ENCODE data around the gene NPHP3.
"Not testable (repeated sequence)": the region's sequence is repeated elsewhere in the genome, so short reads cannot be mapped to it uniquely, and the experiment has no call there.

NPHP3 gene, protein sequence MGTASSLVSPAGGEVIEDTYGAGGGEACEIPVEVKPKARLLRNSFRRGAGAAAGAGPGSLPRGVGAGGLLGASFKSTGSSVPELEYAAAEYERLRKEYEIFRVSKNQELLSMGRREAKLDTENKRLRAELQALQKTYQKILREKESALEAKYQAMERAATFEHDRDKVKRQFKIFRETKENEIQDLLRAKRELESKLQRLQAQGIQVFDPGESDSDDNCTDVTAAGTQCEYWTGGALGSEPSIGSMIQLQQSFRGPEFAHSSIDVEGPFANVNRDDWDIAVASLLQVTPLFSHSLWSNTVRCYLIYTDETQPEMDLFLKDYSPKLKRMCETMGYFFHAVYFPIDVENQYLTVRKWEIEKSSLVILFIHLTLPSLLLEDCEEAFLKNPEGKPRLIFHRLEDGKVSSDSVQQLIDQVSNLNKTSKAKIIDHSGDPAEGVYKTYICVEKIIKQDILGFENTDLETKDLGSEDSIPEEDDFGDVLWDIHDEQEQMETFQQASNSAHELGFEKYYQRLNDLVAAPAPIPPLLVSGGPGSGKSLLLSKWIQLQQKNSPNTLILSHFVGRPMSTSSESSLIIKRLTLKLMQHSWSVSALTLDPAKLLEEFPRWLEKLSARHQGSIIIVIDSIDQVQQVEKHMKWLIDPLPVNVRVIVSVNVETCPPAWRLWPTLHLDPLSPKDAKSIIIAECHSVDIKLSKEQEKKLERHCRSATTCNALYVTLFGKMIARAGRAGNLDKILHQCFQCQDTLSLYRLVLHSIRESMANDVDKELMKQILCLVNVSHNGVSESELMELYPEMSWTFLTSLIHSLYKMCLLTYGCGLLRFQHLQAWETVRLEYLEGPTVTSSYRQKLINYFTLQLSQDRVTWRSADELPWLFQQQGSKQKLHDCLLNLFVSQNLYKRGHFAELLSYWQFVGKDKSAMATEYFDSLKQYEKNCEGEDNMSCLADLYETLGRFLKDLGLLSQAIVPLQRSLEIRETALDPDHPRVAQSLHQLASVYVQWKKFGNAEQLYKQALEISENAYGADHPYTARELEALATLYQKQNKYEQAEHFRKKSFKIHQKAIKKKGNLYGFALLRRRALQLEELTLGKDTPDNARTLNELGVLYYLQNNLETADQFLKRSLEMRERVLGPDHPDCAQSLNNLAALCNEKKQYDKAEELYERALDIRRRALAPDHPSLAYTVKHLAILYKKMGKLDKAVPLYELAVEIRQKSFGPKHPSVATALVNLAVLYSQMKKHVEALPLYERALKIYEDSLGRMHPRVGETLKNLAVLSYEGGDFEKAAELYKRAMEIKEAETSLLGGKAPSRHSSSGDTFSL (N-terminal part only)

DNA sequence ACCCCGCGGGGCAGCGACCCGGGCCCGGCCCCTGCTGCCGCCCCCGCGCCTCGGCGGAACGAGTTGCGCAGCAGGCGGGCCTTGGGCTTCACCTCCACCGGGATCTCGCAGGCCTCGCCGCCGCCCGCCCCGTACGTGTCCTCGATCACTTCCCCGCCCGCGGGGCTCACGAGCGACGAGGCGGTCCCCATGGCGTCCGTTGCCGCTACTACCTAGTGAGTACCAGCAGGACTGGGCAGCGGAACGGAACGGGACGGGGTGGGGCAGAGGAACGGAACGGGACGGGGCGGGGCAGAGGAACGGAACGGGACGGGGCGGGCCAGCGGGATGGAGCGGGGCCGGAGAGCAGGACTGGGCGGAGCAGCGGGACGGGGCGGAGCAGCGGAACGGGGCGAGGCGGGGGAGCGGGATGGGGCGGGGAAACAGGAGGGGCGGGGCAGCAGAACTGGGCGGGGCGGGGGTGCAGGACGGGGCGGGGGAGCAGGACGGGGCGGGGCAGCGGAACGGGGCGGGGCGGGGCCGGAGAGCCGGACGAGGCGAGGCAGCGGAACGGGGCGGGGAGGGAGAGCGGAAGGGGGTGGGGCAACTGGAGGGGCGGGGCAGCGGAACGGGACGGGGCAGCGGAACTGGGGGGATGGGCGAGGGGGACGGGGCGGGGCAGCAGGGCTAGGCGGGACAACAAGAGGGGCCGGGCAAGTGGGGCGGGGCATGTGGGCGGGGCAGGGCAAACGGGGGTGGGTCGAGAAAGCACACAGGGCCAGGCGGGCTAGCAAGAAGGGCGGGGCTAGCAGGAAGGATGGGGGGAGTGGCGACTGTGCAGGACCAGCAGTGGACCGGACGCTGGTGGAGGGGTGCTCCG lies at the start of gene NPHP3:
Gene NPHP3 (minus strand): TSS at position 245 of the 859 bp plus-strand sequence. CDS start 54 bp downstream, at position 191.
- peak; percentile 32 for DNase-seq

- DNase-seq: no peak
These were observed 36.5 kb upstream of the NPHP3 start for GRCh38 chr3:132758740-132759139.

DNA sequence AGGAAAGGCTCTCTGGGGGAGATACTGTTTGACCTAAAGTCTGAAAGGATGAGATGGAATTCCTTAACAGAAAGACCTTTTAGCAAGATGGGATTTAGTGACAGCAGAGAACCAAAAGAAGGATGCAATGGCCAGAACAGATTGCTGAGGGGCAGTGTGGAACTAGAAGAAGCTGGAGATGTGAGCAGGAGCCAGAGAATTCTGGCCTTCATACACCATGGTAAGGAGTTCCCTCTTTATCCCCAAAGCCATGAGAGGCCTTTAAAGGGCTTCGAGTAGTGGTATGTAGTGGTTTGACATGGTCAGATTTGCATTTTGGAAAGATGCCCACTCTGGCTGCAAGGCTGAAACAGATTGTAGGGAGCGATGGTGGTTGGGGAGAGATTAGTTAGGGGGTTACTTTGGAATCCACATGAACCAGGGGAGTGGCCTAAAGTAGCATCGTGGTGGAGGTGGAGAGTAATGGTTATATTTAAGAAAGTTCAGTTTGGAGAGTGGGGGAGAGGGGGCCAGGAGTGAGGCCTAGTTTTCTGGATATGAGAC lies 34.0 kb upstream of the NPHP3 start:
- DNase-seq: no peak

DNA sequence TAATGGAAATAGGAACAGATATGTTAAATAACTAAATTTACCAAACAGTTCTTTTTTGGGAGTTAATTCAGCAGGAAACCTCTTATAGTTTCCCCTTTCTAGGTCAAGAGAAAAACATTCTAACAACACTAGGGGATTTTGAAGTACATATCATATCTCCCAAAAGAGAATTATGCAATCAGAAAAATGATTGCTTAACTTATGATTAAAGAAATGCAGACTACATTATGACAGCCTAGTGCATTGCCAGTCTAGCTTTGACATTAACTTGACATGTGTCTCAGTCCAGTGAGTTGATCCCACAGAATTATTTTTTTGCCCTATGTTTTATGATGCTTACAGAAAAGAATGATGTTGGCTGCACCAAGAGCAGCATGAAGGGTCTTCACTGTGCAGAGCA lies 31.7 kb upstream of the NPHP3 start:
- DNase-seq: no peak

- no peak for DNase-seq
These were observed 27.6 kb upstream of the NPHP3 start for GRCh38 chr3:132749786-132750185.

DNA sequence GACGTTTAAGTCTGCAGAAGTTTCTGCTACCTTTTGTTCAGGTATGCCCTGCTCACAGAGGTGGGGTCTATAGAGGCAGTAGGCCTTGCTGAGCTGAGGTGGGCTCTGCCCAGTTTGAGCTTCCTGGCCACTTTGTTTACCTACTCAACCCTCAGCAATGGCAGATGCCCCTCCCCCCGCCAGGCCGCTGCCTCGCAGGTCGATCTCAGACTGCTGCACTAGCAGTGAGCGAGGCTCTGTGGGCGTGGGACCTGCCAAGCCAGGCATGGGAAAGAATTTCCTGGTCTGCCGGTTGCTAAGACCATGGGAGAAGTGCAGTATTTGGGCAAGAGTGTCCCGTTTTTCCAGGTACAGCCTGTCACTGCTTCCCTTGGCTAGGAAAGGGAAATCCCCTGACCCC lies 24.5 kb upstream of the NPHP3 start:
- not testable (repeated sequence) for DNase-seq

DNA sequence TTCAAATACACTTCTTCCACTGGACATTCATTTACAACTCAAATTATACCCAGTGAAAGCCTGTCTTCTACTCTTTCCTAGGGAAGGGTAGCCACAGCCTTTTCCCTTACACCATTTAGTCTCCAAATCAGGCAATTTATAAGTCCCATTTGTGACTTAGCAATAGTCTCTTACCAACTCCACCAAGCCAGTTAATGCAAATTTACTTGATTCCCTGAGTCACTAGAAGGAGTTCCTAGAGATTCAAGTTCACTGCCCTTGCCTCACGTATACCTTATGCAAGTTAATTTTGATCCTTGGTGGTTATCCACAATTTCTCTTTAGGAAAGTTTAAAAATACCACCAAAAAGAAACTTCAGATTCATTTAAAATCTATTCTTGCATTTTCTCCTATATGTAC lies 16.1 kb upstream of the NPHP3 start:
- DNase-seq: no peak

GRCh38 chr3:132735589-132735988 lies 13.4 kb upstream of the NPHP3 start:
- DNase-seq: no peak

- peak; percentile 9 for DNase-seq
These were observed 8.8 kb upstream of the NPHP3 start for GRCh38 chr3:132730891-132731580.

DNA sequence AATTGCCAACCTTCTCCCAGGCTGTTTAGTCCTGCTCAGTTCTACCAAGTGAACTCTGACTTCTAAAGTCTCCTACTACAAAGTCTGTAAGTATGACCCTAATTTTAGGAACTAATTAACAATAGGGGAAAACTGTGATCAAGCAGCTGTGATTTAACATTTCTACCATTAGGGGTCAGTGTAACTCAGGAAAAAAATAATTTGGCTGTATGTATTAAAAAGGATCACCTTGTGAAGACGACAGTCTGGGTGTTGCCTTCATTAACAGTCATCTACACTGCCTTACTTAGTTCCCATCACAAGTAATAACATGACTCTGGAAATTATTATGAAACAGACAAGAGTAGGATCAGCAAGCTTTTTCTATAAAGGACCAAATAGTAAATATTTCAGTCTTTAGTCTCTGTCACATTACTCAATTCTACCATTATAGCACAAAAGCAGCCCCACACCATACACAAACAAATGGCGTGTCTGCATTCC lies 4.2 kb upstream of the NPHP3 start:
- DNase-seq: no peak

DNA sequence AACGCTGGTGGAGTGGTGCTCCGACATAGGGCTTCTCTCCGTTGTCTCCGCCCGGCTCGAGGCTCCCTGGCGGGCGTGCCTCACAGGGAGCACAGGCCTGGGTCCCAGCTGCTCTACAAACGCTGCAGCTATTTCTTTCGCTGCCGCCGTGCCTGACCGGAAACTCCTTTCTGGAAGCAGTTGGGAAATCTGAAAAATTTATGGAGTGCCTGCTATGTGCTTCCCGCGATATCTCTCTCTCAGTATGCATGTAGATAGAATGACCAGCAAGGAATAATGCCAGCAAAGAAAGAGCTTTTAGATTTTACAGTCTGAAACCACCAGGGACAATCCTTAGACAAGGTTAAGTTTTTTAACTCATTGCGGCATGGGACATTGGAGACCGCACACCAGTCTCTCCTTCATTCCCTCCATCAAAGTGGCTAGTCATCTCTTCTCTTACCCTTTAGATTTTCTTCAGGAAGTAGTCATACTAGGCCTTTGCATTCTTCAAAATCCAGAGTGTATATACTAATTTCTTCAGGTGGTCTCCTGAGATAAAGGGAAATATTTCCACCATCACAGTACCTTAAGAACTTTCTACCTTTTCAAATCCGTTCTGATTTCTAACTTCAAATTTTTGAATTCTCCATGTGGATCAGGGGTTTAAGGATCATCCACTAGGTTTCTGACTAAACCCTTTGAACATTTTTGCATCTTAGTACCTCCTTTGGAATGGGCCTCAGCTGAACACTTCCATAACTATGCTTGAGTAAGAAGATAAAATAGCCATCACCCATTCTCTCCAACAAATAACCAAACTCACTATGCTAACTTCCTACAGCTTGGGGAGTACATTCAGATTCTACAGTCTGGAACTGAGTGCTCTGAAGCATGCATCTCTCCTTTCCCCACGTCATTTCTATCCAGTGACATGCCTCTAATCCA lies 1.1 kb upstream of the NPHP3 start:
- peak; percentile 69 for DNase-seq

DNA sequence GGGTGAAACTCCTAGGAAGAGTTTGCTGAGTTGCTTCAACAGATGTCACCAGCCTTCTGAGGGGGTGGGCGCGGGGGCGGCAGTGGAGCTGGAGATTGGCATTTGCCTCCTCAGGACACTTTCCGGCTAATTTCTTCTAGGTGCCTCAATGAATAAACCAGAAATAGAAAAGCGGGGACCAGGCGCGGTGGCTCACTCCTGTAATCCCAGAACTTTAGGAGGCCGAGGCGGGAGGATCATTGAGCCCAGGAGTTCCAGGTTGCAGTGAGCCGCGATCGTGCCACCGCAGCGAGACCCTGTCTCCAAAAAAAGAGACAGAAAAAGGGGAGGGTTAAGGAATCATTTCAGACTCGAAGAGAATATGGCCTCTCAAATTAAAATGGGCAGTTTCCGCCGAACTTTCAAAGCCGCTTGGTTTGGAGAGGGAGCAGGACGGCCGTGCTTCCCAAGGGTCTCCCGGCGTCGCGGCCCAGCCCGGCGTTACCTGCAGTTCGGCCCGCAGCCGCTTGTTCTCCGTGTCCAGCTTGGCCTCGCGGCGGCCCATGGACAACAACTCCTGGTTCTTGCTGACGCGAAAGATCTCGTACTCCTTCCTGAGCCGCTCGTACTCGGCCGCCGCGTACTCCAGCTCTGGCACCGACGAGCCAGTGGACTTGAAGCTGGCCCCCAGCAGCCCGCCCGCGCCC lies 587 bp downstream of the NPHP3 start:
- DNase-seq: peak; percentile 32

DNA sequence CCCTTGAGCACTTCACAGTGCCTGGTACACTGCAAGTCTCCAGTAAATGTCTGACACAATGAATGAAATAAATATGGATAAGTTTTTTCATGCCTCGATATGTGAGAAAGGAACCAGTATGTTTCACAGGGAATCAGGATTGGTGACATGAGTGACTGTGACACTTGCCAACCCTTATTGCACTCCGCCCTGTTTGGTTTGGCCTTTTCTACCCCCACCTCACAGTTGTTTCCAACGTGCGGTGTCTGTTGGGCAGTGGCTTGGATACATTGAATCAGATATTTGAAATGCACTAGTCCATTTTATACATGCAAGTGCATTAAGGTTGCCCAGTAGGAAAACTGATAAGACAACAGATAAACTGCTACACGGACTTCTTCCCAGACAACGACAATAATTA lies 2.0 kb downstream of the NPHP3 start:
- no peak for DNase-seq

DNA sequence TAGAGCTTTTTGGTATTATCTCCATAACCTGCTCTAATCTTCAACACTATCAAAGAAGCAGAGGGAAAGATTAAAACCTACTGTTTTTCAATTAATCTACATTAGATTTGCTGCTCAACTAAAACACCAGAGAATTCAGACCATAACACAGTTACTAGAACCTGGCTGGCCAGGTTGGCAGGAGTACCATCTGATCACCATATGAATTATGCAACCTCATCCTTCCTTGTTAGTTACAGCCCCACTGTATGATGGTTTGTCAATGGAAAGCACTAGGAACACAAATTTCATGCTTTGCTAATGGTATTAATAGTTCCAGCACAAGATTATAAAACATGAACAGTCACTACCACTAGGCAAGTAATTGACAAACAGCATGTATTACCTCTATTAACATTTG lies 5.8 kb downstream of the NPHP3 start:
- DNase-seq: no peak

DNA sequence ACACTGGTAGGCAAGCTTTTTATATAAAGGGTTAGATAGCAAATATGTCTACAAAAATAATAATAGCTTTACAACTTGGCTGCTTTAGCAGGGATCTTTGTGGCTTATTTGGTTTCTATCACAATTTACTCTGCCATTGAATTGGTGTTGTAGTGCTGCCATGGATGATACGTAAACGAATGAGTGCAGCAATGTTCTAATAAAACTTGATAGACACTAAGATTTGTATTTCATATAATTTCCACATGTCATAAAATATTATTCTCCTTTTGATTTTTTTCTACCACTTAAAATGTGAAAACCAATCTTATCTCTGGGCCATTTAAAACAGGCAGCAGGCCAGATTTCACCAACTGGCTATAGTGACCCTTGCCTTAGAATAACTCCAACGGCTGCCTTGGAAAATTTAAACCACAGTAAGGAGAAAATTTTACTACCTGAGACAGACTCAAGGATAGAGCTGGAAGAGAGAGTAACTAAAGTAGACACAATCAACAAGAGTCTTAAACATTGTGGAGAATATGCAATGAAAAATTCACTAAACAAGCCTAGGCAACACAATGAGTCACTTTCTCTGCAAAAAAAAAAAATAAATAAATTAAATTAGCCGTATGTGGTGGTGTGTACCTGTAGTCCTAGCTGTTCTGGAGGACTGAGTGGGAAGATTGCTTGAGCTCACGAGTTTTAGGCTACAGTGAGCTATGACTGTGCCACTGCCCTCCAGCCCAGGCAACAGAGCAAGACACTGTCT lies 8.1 kb downstream of the NPHP3 start:
- no peak for DNase-seq

DNA sequence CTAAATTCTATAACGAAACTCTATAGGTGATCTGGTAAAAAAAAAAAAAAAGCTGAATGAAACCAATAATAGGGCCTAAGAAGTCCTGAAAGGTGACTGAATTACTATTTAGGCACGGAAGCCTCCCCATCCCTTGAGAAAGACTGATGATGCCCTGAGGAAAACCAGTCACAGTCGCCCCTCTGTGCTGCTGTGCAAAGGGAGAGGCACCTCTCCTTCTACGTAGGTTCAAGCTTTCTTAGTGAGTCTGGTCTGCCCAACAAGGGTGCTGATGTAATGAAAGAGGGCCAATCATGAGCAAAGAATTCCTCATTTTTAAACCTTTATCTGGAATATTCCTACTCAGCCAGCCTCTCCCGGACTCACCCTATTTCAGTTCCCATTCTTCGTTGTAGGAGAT lies 11.9 kb downstream of the NPHP3 start:
- no peak for DNase-seq

DNA sequence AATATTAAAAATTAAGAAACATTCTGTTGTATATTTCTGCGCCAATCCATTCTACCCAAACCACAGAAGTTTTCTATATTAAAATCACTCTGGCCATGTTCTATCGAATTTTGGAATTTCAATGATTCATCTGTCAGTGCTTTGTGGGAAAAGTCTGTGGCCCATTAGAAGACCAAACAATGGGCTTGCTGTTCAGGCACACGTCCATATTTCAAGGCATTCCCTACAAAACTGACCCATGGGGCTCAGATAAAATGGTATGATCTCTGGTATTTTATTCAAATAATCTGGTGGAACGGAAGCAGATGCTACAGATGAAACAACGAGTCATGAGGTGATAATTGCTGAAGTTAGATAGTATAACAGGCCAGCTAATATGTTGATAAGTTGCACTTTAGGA lies 12.4 kb downstream of the NPHP3 start:
- DNase-seq: no peak

GRCh38 chr3:132703733-132704132 lies 18.5 kb downstream of the NPHP3 start:
- DNase-seq: no peak

Data from NCI-H226 (cell line).